GM11168 (cell line): Measurements from ENCODE around the gene LDLRAP1.
"Not testable (repeated sequence)": the region's sequence is repeated elsewhere in the genome, so short reads cannot be mapped to it uniquely, and the experiment has no call there.

ENCODE experiments used
- in situ Hi-C: fragments of 300-500 bp; cut with MboI; formaldehyde crosslinking; loops from one replicate; pipeline ENCODE4 v1.12.0; 2022; ENCODE audit warnings: low sequenced_read_pairs; ENCODE audit not compliant: unreplicated experiment

LDLRAP1 gene

DNA sequence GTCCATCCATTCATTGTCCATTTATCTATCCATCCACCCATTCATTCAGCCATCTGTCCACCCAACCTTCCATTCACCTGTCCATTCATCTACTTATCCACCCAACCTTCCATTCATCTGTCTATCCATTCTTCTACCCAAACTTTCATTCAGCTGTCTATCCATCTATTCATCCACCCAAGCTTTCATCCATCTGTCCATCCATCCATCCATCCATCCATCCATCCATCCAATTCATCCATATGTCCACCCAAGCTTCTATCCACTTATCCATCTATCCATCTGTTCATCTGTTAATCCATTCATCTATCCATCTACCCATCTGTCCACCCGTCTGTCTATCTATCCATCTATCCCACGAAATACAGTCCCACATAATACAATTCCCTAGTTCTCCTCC, 51.6 kb downstream of the LDLRAP1 start:
- in situ Hi-C loops: no loop called here

DNA sequence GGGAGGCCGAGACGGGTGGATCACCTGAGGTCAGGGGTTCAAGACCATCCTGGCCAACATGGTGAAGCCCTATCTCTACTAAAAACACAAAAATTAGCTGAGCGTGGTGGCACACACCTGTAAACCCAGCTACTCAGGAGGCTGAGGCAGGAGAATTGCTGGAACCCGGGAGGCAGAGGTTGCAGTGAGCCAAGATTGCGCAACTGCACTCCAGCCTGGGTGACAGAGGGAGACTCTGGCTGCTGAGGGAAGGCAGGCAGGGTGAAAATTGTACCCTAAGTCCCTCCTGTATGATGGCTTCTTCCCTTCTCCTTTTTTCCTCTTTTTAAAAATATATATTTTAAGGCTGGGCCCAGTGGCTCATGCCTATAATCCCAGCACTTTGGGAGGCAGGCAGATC, 53.2 kb downstream of the LDLRAP1 start:
- in situ Hi-C loops: not testable (repeated sequence)

DNA sequence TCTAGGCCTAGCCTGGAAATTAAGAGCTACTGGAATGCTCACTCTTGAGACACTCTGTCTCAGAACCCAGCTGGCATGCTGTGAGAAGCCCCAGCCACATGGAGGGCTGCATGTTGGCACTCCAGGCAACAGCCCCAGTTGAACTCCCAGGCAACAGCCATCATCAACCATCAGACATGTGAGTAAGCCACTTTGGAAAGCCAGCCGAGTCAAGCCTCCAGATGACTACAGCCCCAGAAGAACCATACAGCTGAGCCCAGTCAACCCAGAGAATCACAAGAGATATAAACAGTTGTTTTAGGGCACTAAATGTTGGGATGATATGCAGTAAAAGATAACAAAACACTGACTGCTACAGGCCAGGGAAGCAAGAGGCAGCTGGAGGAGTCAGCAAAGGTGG, 55.5 kb downstream of the LDLRAP1 start:
- in situ Hi-C loops: no loop called here

DNA sequence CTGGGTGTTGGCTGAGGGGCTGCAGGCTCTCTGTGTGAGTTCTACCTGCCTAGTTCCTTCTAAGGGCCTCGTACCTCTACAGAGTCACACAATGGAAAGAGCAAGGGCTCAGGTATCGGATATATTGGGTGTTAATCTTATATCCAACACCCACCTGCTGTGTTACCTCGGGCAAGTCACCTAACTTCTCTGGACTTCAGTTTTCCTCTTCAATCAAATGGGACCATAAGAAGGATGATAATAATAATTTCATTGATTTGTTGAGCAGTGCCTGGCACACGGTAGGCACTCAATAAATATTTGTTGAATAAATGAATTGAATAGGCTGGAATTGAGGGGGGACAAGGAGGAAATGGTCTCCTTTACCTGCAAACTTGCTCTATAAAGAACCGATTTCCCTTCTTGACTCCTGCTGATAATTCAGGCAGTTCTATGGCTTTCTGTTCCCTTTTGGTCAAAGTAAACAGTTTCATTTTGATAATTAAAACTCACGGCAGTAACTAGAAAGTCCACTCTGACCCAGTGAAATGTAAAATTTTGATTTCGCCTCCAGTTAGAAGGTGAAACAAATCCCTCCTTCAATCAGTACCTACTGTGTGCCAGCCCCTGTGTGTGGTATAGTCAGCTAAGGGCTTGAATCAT, 56.7 kb downstream of the LDLRAP1 start:
- in situ Hi-C loops: no loop called here

DNA sequence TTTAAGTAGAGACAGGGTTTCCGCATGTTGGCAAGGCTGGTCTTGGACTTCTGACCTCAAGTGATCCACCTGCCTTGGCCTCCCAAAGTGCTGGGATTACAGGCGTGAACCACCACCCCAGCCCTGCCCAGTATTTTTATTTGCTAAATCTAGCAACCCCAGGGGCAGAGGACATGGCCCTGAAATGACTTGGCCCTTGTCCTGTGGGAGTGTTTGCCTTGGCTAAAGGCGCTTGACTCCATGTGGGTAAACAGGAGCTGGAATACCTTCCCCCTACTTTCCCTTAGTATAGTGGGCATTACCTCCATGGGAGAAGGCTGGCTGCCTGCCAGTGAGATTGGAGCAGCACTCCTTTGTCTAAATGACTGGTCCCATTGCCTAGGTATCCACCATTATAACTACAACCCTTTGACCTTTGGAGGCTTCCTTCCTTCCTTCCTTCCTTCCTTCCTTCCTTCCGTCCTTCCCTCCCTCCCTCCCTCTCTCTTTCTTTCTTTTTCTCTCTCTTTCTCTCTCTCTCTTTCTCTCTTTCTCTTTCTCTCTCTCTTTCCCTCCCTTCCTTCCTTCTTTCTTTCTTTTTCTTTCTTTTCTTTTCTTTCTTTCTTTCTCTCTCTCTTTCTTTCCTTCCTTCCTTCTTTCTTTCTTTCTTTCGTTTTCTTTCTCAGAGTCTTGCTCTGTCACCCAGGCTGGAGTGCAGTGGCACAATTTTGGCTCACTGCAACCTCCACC, 57.7 kb downstream of the LDLRAP1 start:
- in situ Hi-C loops: not testable (repeated sequence)

DNA sequence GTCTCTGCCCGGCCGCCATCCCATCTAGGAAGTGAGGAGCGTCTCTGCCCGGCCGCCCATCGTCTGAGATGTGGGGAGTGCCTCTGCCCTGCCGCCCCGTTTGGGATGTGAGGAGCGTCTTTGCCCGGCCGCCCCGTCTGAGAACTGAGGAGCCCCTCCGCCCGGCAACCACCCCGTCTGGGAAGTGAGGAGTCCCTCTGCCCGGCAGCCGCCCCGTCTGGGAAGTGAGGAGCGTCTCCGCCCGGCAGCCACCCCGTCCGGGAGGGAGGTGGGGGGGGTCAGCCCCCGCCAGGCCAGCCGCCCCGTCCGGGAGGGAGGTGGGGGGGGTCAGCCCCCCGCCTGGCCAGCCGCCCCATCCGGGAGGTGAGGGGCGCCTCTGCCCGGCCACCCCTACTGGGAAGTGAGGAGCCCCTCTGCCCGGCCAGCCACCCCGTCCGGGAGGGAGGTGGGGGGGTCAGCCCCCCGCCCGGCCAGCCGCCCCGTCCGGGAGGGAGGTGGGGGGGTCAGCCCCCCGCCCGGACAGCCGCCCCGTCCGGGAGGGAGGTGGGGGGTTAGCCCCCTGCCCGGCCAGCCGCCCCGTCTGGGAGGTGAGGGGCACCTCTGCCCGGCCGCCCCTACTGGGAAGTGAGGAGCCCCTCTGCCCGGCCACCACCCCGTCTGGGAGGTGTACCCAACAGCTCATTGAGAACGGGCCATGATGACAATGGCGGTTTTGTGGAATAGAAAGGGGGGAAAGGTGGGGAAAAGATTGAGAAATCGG, 60.6 kb downstream of the LDLRAP1 start:
- in situ Hi-C loops: not testable (repeated sequence)

DNA sequence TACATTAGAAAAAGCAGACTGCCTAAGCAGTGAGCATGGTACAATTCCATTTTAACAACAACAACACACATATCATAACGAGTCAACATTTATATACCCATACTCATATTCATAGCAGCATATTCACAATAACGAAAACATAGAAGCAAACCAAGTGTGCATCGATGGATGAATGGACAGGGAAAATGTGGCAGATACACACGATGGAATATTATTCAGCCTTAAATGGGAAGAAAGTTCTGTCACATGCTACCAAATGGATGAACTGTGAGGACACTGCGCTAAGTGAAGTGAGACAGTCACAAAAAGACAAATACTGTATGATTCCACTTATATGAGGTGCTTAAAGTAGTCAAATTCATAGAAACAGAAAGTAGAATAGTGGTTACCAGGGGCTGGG, 63.7 kb downstream of the LDLRAP1 start:
- in situ Hi-C loops: no loop called here

DNA sequence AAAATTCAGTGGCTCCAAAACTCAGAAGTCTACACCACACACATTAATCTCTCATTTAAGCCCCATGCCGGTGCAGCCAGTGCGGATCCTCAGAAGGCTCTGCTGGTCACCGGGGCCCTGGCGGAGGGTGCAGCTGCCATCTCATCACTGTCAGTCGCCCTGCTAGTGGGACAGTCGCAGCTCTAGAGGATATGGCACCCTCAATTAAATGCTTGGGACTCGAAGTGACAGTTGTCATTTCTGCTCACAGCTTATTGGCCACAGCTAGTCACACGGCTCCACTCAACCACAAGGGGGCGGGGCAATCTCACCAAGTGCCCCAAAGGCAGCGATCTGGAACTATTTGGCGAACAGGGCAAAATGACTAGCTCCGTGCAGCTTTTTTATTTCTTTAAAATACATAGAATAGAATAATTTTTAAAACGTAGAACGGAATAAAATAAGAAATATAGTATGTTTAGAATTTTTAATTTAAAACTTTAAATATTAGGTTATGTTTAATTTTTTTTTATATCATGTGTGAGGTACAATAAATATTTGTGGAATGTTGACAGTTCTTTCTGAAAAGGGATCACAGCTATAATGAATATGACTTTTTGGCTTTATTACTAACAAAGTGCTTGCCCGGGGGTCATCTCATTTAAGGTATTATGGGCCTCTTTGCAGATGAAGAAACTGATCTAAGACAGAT, 65.2 kb downstream of the LDLRAP1 start:
- in situ Hi-C loops: no loop called here

DNA sequence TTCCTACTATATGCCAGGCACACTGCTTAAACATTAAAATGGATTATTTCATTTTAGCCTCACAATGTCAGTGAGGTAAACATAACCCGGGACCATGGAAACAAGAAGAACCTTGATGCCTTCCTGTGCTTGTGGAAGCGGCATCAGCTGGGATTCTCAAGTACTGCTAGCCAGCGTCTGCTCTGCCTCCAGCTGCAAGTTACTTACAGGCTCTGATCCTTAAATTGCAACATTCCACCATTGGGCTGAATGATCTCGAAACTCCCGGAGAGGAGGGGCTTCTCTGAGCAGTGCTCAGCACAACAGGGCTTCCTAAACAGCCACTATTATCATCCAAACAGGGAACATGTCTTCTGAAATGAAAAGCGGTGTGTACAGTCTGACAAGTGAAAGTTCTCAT, 66.5 kb downstream of the LDLRAP1 start:
- in situ Hi-C loops: loop anchor here (10.0 kb wide), 1 partner anchor 195 kb away; the partner anchor contains the start of gene SELENON

DNA sequence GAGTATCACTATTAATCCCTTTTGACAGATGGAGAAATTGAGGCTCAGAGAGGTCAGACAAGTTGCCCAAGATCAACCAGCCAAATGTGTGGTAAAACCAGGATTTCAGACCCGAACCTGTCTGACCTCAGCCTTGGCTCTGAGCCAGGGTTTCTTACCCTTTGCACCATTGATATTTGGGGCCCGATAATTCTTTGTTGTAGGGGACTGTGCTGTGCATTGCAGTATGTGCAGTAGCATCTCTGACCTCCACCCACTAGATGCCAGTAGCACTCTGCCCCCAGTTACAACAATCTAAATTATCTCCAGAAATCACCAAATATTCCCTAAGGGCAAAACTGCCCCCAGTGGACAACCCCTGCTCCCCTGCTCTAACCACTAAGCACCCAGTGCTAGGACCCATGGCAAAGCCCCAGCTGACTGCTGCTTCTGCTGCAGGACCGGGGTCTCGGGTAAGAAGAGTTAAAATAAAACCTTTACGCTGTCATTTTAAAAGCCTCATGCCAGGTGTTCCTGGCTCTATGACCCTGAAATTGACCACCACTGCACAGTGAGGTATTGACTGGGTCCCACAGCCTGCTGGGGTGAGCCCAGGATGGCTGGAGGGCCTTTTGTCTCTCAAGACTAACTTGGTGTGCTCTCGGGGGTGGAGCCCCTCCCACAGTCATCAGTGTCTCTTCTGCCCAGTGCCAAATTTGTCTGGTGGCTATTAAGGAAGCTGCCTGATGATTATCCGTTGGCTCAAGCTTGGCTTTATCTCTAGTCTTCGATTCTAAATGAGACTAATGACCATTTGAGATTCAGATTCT, 67.6 kb downstream of the LDLRAP1 start:
- in situ Hi-C loops: loop anchor here (10.0 kb wide), 1 partner anchor 194 kb away; the partner anchor contains the start of gene SELENON

DNA sequence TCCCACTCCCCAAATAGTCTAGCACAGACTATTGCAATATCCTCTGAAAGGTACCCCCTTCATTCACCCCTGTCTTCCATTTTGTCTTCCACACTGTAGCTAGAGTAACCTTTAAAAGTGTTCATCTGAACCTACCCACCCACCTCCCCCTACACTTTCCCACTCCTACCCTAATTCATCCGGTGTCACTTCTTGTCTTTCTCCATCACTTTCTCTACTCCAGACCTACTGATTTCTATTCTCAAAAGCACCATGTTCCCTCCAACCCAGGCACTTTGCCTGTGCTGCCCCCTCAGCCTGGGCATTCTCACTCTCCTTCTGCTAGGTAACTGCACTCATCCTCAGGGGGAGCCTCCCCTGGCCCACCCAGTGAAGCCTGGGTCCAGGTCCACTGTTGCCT, 68.4 kb downstream of the LDLRAP1 start:
- in situ Hi-C loops: loop anchor here (10.0 kb wide), 1 partner anchor 193 kb away; the partner anchor contains the start of gene SELENON

DNA sequence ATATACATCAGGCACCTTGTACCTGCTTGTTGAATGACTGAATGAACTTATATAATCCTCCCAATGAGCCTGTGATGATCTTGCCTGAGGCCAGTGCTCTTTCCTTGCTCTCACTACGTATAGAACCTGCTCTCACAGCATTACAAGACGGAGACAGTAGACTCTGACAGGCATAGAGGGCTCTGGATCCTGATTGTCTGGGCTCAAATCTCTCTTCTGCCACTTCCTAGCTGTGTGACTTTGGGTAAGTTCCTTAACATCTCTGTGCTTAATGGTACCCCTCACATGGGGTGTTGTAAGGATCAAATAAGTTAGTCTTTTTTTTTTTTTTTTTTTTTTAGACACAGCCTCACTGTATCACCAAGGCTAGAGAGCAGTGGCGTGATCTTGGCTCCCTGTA, 69.0 kb downstream of the LDLRAP1 start:
- in situ Hi-C loops: loop anchor here (10.0 kb wide), 1 partner anchor 192 kb away; the partner anchor contains the start of gene SELENON

DNA sequence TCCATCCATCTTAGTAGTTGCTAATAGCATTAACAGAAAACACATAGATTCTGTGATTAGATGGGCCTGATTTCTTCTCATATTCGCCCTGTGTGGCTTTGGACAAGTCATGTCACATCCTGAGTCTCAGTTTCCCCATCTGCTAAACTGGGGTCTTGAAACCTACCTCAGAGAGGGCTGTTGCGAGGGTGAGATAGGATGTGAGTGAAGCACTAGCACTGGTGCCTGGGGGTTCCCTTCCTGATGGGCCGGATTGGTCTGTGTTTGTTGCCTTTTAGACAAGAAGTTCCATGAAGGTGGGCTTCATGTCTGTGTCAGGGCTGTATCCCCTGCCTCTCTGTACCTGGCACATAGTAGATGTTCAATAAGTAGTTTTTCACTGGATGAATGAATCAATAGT, 69.7 kb downstream of the LDLRAP1 start:
- in situ Hi-C loops: loop anchor here (10.0 kb wide), 1 partner anchor 192 kb away; the partner anchor contains the start of gene SELENON

DNA sequence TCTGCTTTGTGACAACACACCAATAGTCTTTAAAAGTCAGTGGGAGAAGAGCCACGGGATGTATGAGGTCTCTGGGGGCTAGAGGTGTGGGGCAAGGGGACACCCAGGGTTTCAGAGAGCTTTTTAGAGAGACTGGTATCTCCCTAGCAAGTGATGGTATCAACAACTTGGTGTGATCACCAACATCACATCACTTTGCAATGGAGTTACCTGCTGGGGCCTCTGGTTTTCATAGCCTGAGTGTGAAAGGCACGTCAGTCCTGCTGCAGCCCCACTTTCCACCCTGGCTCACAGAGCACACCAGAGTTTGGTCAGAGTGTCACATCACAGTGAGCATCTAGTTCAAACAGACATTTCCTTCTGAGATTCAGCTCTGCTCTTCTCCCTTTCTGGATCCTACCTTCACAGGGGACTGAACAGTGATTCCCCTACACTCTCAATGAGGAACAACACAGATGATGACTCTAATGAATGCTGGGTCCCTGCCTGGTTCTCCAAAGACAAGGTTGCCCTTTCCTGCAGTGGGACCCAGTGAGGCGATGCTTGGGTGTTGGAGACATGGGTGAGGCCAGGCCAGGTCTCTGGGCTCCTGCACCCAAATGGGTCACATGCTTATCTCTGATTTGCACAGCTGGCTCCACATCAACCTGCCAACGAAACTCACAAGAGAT, 71.2 kb downstream of the LDLRAP1 start:
- in situ Hi-C loops: loop anchor here (10.0 kb wide), 1 partner anchor 190 kb away; the partner anchor contains the start of gene SELENON

DNA sequence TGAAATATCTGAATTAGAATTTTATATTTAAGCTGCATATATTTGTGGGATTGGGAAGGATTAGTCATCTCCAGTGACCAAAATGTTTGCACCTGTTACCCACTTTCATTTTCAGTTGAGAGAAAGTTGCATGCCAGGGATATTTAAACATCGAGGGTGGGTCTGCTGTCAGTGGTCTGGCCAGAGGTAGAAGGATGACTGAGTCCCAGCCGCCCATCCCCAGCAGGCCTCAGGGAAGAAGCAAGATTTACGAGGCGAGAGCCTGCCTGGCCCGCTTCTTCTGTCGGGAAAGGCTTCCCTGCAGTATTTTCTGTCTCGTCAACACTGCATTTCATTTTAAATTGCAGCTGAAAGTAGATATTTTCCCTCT, 71.8 kb downstream of the LDLRAP1 start:
- in situ Hi-C loops: loop anchor here (10.0 kb wide), 1 partner anchor 190 kb away; the partner anchor contains the start of gene SELENON

DNA sequence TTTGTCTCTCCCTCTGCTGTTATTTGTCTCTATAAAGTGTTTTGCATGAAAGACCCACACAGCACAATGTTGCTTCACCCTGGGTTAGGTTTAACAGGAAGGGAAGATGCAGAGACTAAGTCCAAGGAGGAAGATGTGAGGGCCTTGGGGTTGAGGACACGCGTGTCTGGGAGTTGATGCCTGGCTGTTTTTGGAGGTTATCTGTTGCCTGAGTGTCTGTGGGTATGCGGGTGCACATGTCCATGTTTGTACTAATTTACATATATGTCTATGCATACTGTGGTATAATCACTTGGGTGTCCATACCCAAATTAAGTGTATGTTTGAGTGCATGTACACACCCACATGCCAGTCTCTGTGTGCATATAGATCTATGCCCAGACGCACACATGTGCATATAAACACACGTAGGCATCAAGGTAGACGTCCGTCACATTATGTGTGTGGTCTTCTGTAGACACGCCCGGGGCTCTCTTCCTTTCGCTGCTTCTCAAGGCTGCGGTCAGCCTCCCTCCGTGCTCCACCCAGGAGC, 72.2 kb downstream of the LDLRAP1 start:
- in situ Hi-C loops: loop anchor here (10.0 kb wide), 1 partner anchor 189 kb away; the partner anchor contains the start of gene SELENON

DNA sequence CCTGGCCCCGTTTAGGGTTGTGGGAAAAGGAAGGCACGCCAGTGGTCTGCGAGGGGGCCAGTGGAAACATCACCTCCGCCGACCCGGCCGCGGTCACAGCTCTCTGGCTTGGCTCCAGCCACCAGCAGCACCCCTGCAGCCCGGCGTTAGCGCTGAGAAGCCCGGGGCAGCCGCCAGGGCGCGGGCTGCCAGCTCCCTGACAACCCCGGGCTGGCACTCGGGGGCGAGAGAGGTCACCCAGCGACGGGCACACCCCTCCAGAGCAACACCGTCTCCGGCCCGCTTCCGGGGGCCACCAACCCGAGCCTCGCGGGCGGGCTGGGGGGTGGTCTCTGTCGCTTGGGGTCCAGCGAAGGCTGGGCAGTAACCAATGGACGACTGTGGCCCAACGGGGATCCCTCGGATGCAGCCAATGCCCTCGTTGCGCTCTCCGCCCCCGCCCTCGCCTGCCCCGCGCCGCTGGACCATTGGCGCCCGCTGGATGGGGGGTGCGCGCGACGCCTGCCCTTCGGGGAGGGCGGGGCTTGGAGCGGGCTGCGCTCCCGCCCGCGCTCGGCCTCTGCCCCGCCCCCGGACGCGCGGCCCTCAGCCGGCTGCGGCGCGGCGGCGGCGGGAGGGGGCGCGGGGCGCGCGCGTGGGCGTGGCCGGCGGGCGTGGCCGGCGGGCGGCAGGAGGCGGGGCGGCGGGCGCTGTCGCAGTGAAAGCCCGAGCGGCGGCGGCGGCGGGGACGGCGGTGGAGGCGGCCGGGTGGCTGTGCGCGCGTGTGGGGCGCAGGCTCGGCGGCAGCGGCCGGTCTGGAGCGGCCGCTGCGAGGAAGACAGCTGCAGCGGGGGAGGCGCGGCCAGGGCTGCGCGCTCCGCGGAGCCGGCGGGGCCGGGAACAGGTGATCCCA, 72.9 kb downstream of the LDLRAP1 start, which contains the start of gene MAN1C1:
Gene MAN1C1, plus strand, starts transcription at position 697 of the 892 bp plus-strand sequence. CDS start 1,007 bp downstream, outside the sequence.
- in situ Hi-C loops: loop anchor here (10.0 kb wide), 1 partner anchor 188 kb away; the partner anchor contains the start of gene SELENON
